Endodermal cell (in vitro differentiated cells): ENCODE measurements around the gene CYP4F8. TPM values are rescaled to one million over a fixed set of nuclear protein-coding genes. Genes with fewer than 3 reads are reported as not detected.
"Not testable (repeated sequence)": the region's sequence is repeated elsewhere in the genome, so short reads cannot be mapped to it uniquely, and the experiment has no call there.

Source experiments
- DNase-seq: peaks from one replicate; pipeline ENCODE4 v3.0.0-alpha.2; 2017
- H3K27ac ChIP-seq: 2 replicates; pipeline ENCODE4 v1.5.1; 2013; ENCODE audit warnings: mild to moderate bottlenecking, low read depth, low read length, moderate library complexity
- H3K27me3 ChIP-seq: 2 replicates; pipeline ENCODE4 v1.6.1; 2013; ENCODE audit warnings: mild to moderate bottlenecking, low read length, moderate library complexity; ENCODE audit not compliant: insufficient read depth, control insufficient read depth, poor library complexity, severe bottlenecking
- H3K36me3 ChIP-seq: 2 replicates; pipeline ENCODE4 v1.7.0; 2013; ENCODE audit warnings: mild to moderate bottlenecking, low read length, moderate library complexity; ENCODE audit not compliant: control insufficient read depth, insufficient read depth
- H3K4me1 ChIP-seq: one replicate; pipeline ENCODE4 v1.7.0; 2013; ENCODE audit warnings: low read length; ENCODE audit not compliant: control insufficient read depth, insufficient read depth
- H3K4me3 ChIP-seq: 2 replicates; pipeline ENCODE4 v1.5.1; 2013; ENCODE audit warnings: mild to moderate bottlenecking, low read length, moderate library complexity
- H3K9ac ChIP-seq: 2 replicates; pipeline ENCODE4 v1.6.1; 2013; ENCODE audit warnings: mild to moderate bottlenecking, low read length, moderate library complexity; ENCODE audit not compliant: poor library complexity, severe bottlenecking; ENCODE audit errors: extremely low read depth
- H3K9me3 ChIP-seq: 2 replicates; pipeline ENCODE4 v1.6.1; 2013; ENCODE audit warnings: mild to moderate bottlenecking, low read length, moderate library complexity; ENCODE audit not compliant: control insufficient read depth
- H3K27ac Mint-ChIP-seq: 2 replicates; pipeline ENCODE4 v1.8.0; 2020; ENCODE audit warnings: mixed read lengths
- H3K27me3 Mint-ChIP-seq: 2 replicates; pipeline ENCODE4 v1.8.0; 2021; ENCODE audit warnings: mild to moderate bottlenecking, mixed read lengths; ENCODE audit not compliant: insufficient read depth
- H3K36me3 Mint-ChIP-seq: 2 replicates; pipeline ENCODE4 v1.8.0; 2020; ENCODE audit warnings: low read depth, mixed read lengths
- H3K4me1 Mint-ChIP-seq: 2 replicates; pipeline ENCODE4 v1.8.0; 2020; ENCODE audit warnings: mixed read lengths
- H3K4me3 Mint-ChIP-seq: 2 replicates; pipeline ENCODE4 v1.8.0; 2020; ENCODE audit warnings: mild to moderate bottlenecking, moderate library complexity, mixed read lengths
- H3K9me3 Mint-ChIP-seq: 2 replicates; pipeline ENCODE4 v1.8.0; 2020; ENCODE audit warnings: mild to moderate bottlenecking, mixed read lengths
- WGBS, 2 experiments: methylation state at CpG; one replicate each; pipeline versions ENCODE4 v1.1.5 to v1.1.7; 2013; ENCODE audit warnings: missing lambda C conversion rate in 2 of 2, mixed read lengths in 1 of 2; ENCODE audit not compliant: insufficient coverage in 1 of 2, insufficient read length in 1 of 2; 5-methylcytosine and 5-hydroxymethylcytosine counted together
- total RNA-seq, 2 donors: library from RNA; stranded (reverse); fragmentation: NEBNext Ultra II Directional in 1 of 2; extraction: Animal tissue kit (Norgen Biotek cat#: 25700) in 1 of 2; gene quantifications; 2 replicates in 1 of 2; 3 replicates in 1 of 2; pipeline ENCODE4 v1.2.1, GENCODE V29; 2021
- TF ChIP-seq, protein P1 (sequence below): fragments of 200-600 bp; sonication (generic); conservative IDR thresholded peaks from 2 replicates; pipeline ENCODE4 v1.5.0; 2021; ENCODE audit warnings: antibody characterized with exemption, mild to moderate bottlenecking

CYP4F8 gene
- total RNA-seq, 2 donors from 2014 or later, result not detected

DNA sequence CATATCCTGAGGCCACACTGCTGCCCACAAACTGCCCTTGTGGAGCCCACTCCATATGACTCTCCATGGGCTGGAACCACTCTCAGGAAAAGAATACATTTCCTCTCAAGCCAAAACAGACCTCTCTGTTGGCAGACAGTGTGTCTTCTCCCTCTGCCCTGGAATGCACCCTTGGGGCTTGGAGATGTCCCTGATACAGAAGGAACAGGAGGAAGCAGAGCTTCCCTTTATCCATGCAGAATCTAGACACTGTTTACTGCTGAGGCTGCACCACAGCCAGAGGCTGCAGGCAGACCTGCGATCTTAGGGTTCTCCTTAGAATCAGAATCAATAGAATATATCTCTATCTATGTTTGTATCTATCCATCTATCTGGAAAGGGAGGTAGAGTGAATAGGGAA lies 26.8 kb upstream of the CYP4F8 start:
- H3K9me3 Mint-ChIP-seq, result peaks cover 88% of the 10 kb centered on the region
- no peaks in the 10 kb centered on the region for H3K27me3 ChIP-seq
- H3K9me3 ChIP-seq, result peaks cover 51% of the 10 kb centered on the region
- no peaks in the 10 kb centered on the region for H3K4me1 Mint-ChIP-seq
- no peaks in the 10 kb centered on the region for H3K4me1 ChIP-seq
- no peak overlapping the region for H3K4me3 Mint-ChIP-seq
- H3K36me3 Mint-ChIP-seq, result peaks cover 3% of the 10 kb centered on the region
- H3K36me3 ChIP-seq, result no peaks in the 10 kb centered on the region
- H3K27ac Mint-ChIP-seq, result no peak overlapping the region
- DNase-seq, result no peak
- H3K27ac ChIP-seq, result no peak overlapping the region
- peaks cover 2% of the 10 kb centered on the region for H3K27me3 Mint-ChIP-seq
- TF ChIP-seq, protein P1, sequence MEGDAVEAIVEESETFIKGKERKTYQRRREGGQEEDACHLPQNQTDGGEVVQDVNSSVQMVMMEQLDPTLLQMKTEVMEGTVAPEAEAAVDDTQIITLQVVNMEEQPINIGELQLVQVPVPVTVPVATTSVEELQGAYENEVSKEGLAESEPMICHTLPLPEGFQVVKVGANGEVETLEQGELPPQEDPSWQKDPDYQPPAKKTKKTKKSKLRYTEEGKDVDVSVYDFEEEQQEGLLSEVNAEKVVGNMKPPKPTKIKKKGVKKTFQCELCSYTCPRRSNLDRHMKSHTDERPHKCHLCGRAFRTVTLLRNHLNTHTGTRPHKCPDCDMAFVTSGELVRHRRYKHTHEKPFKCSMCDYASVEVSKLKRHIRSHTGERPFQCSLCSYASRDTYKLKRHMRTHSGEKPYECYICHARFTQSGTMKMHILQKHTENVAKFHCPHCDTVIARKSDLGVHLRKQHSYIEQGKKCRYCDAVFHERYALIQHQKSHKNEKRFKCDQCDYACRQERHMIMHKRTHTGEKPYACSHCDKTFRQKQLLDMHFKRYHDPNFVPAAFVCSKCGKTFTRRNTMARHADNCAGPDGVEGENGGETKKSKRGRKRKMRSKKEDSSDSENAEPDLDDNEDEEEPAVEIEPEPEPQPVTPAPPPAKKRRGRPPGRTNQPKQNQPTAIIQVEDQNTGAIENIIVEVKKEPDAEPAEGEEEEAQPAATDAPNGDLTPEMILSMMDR, result no peak
- no peak overlapping the region for H3K9ac ChIP-seq
- no peak overlapping the region for H3K4me3 ChIP-seq
- no CpG with 5 or more reads among the region's 1 CpG for WGBS, 2 experiments

DNA sequence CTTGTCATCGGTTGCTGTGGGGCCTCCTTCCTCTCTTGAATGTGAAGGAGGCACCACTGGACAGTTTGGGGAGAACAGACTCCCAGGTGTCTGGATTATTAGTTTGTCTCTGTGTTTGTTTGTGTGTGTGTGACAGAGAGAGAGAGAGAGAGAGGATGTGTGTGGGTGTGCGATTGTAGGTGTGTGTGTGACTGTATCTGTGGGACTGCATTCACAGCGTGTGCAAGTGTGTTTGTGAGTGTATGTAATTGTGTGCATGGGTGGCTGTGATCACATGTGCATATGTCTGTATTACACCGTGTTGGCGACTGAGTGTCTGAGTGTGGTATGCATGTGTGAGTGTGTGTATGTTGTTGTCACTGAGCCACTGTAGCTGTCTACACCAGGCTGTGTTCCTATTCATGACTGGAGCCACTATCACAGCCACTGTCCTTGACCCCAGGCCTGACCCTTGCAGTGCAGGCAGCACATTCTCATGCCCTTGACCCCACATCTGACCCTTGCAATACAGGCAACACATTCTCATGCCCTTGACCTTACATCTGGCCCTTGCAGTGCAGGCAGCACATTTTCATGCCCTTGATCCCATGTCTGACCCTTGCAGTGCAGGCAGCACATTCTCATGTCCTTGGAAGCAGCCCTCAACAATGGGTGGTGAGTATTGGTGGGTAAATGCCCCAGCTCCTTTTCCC lies 25.1 kb upstream of the CYP4F8 start:
- H3K36me3 Mint-ChIP-seq, result peaks cover 3% of the 10 kb centered on the region
- Histone ChIP-seq H3K27me3 (no peaks in the 10 kb centered on the region), H3K4me3 (no peak overlapping the region), H3K9me3 (peaks cover 55% of the 10 kb centered on the region), H3K4me1 (no peaks in the 10 kb centered on the region), H3K27ac (no peak overlapping the region), H3K36me3 (no peaks in the 10 kb centered on the region), H3K9ac (no peak overlapping the region)
- no peak overlapping the region for H3K27ac Mint-ChIP-seq
- WGBS, 2 experiments, result 57 to 69% methylated on average over 1 to 5 of the region's 5 CpGs
- H3K27me3 Mint-ChIP-seq, result peaks cover 2% of the 10 kb centered on the region
- TF ChIP-seq, protein P1, result no peak
- H3K4me3 Mint-ChIP-seq, result no peak overlapping the region
- DNase-seq, result no peak
- no peaks in the 10 kb centered on the region for H3K4me1 Mint-ChIP-seq
- H3K9me3 Mint-ChIP-seq, result peaks cover 90% of the 10 kb centered on the region

DNA sequence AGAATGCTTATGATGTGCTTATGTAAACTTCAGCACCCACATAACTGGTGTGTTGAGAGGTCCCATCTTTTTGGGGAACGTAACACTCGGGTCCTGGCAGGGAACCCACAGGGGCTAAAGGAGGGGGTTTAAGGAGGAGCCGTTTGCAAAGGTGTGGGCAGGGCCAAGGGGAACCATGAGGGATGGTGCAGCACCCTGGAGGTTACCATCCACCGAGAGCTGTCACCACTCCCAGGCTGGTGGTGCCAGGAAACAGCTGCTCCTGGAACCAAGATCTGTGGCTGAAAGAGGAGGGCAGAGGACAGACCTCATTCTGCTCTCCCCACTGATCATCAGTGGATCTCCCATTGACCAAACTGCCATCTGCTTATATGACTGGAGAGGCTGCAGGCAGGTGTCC lies 23.2 kb upstream of the CYP4F8 start:
- H3K9me3 ChIP-seq, result peaks cover 51% of the 10 kb centered on the region
- no peak overlapping the region for H3K4me3 ChIP-seq
- 50 to 73% methylated on average over 1 to 4 of the region's 4 CpGs for WGBS, 2 experiments
- no peak overlapping the region for H3K27ac ChIP-seq
- no peaks in the 10 kb centered on the region for H3K4me1 ChIP-seq
- no peak overlapping the region for H3K9ac ChIP-seq
- Mint-ChIP-seq H3K27ac (no peak overlapping the region), H3K36me3 (peaks cover 3% of the 10 kb centered on the region), H3K4me1 (no peaks in the 10 kb centered on the region), H3K9me3 (peaks cover 88% of the 10 kb centered on the region), H3K4me3 (no peak overlapping the region), H3K27me3 (no peaks in the 10 kb centered on the region)
- DNase-seq, result no peak
- no peaks in the 10 kb centered on the region for H3K36me3 ChIP-seq
- H3K27me3 ChIP-seq, result no peaks in the 10 kb centered on the region
- TF ChIP-seq, protein P1, result no peak

DNA sequence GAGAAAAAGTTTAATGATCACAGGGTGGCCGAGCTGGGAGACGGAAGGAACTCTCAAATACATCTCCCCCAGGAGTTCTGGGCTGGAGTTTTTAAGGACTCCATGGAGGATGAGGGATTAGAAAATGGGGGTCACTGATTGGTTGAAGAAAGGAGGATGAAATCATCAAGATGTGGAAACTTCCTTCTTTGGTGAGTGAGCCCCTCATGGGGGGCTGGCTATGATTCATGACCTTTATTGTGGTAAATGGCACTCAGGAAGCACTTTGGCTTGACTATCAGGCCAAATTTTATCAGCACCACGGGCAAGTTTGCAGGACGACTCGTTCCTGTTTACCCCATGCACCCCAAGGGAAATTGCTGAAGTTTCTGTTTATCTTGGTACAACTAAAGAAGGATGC lies 22.5 kb upstream of the CYP4F8 start:
- not testable (repeated sequence) for H3K36me3 ChIP-seq, H3K27me3 ChIP-seq, H3K27ac Mint-ChIP-seq, DNase-seq, H3K4me1 Mint-ChIP-seq, H3K4me3 ChIP-seq, H3K27ac ChIP-seq, H3K36me3 Mint-ChIP-seq, H3K4me3 Mint-ChIP-seq, H3K9ac ChIP-seq, H3K4me1 ChIP-seq, H3K27me3 Mint-ChIP-seq
- 23% methylated on average over 4 of the region's 5 CpGs; no CpG with 5 or more reads in 1 of the 2 experiments for WGBS, 2 experiments
- peaks cover 87% of the 10 kb centered on the region for H3K9me3 Mint-ChIP-seq
- H3K9me3 ChIP-seq, result peaks cover 44% of the 10 kb centered on the region

DNA sequence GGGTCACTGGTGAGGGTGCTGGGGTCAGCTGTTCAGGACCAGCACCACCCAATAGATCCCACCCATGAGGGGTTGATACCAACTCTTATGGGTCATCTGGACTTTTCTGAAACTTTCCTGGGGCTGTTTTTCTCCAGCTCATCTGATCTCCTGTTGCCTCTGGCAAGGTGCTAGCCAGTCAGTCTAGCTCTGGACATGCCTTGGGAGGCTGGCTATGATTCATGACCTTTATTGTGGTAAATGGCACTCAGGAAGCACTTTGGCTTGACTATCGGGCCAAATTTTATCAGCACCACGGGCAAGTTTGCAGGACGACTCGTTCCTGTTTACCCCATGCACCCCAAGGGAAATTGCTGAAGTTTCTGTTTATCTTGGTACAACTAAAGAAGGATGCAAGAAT lies 21.3 kb upstream of the CYP4F8 start:
- WGBS, 2 experiments, result 70% methylated on average over 4 of the region's 4 CpGs; no CpG with 5 or more reads in 1 of the 2 experiments
- not testable (repeated sequence) for H3K36me3 Mint-ChIP-seq

More for the DNA sequence above, 21.3 kb upstream of the CYP4F8 start:
- H3K27ac Mint-ChIP-seq, H3K4me3 ChIP-seq, H3K27me3 ChIP-seq, H3K27ac ChIP-seq, H3K36me3 ChIP-seq, H3K4me1 Mint-ChIP-seq, H3K4me3 Mint-ChIP-seq, H3K4me1 ChIP-seq, H3K9ac ChIP-seq, H3K27me3 Mint-ChIP-seq, DNase-seq: not testable (repeated sequence)
- peaks cover 33% of the 10 kb centered on the region for H3K9me3 ChIP-seq
- peaks cover 76% of the 10 kb centered on the region for H3K9me3 Mint-ChIP-seq
